Osteocyte (in vitro differentiated cells): ENCODE data around the gene MTTP. TPM values are rescaled to one million over a fixed set of nuclear protein-coding genes. Genes with fewer than 3 reads are reported as not detected.
"Not testable (repeated sequence)": the region's sequence is repeated elsewhere in the genome, so short reads cannot be mapped to it uniquely, and the experiment has no call there.

Source experiments
- DNase-seq: peaks from one replicate; pipeline ENCODE4 v3.0.0; 2021; ENCODE audit warnings: mixed read lengths; ENCODE audit not compliant: unreplicated experiment; ENCODE audit errors: extremely low spot score
- H3K27ac Mint-ChIP-seq: one replicate; pipeline ENCODE4 v1.8.0; 2021; ENCODE audit warnings: mild to moderate bottlenecking, mixed read lengths; ENCODE audit not compliant: unreplicated experiment
- H3K27me3 Mint-ChIP-seq: one replicate; pipeline ENCODE4 v1.8.0; 2021; ENCODE audit warnings: mixed read lengths; ENCODE audit not compliant: unreplicated experiment
- H3K36me3 Mint-ChIP-seq: one replicate; pipeline ENCODE4 v1.8.0; 2021; ENCODE audit warnings: mixed read lengths; ENCODE audit not compliant: unreplicated experiment
- H3K4me1 Mint-ChIP-seq: one replicate; pipeline ENCODE4 v1.8.0; 2021; ENCODE audit warnings: mixed read lengths; ENCODE audit not compliant: unreplicated experiment
- H3K4me3 Mint-ChIP-seq: one replicate; pipeline ENCODE4 v1.8.0; 2021; ENCODE audit warnings: mild to moderate bottlenecking, moderate library complexity, mixed read lengths; ENCODE audit not compliant: unreplicated experiment
- H3K9me3 Mint-ChIP-seq: one replicate; pipeline ENCODE4 v1.8.0; 2021; ENCODE audit warnings: mixed read lengths; ENCODE audit not compliant: unreplicated experiment
- CTCF ChIP-seq: fragments of 200-600 bp; sonication (generic); IDR thresholded peaks from 2 replicates; pipeline ENCODE4 v1.5.0; 2021; ENCODE audit warnings: antibody characterized with exemption, mild to moderate bottlenecking, moderate library complexity
- long read RNA-seq: library from polyadenylated mRNA; unstranded; transcript quantifications from one replicate; pipeline ENCODE4 v2.0.0, GENCODE V29; 2021
- total RNA-seq: library from RNA; stranded (reverse); gene quantifications from 2 replicates; pipeline ENCODE4 v1.2.1, GENCODE V29; 2021

MTTP gene
- not detected in 2 replicates for total RNA-seq
- long read RNA-seq, result 0 reads

DNA sequence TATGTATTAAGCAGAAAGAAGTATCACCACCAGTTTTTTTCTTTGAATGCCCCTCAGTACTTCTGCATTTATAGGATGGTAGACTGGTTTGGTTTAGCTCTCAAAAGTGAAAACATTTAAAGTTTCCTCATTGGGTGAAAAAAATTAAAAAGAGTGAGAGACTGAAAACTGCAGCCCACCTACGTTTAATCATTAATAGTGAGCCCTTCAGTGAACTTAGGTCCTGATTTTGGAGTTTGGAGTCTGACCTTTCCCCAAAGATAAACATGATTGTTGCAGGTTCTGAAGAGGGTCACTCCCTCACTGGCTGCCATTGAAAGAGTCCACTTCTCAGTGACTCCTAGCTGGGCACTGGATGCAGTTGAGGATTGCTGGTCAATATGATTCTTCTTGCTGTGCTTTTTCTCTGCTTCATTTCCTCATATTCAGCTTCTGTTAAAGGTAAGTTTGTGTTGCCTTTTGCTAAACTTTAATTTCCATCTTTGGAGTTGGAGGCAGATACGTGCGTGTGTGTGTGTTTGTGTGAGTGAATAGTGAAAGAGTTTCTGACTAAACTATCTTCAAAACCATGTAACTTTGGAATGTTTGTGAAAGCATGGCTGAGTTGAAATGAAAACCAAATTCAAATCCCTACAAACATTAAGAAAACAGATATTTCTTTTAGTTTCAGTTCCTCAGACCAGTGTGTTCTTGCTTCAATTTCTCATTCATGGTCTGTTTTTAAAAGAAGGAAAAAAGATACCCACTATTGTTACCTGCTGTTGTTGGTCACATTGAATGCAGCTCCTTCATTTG, at the start of gene MTTP:
MTTP (plus strand) TSS at position 295 of the 795 bp plus-strand sequence; CDS start at position 381, 86 bp downstream.
- no peak within 1 kb of the TSS for H3K27ac Mint-ChIP-seq
- H3K36me3 Mint-ChIP-seq, result no peaks in the 10 kb centered on the region
- H3K4me1 Mint-ChIP-seq, result no peaks in the 10 kb centered on the region
- no peak within 1 kb of the TSS for H3K4me3 Mint-ChIP-seq
- H3K27me3 Mint-ChIP-seq, result peaks cover 51% of the 10 kb centered on the region
- TF ChIP-seq CTCF, result no peak
- no peaks in the 10 kb centered on the region for H3K9me3 Mint-ChIP-seq
- DNase-seq, result no peak

- H3K36me3 Mint-ChIP-seq, result no peaks in the 10 kb centered on the region
- H3K4me1 Mint-ChIP-seq, result no peaks in the 10 kb centered on the region
- no peak for TF ChIP-seq CTCF
- H3K27me3 Mint-ChIP-seq, result peaks cover 68% of the 10 kb centered on the region
- H3K4me3 Mint-ChIP-seq, result no peak overlapping the region
- DNase-seq, result no peak
- no peaks in the 10 kb centered on the region for H3K9me3 Mint-ChIP-seq
- H3K27ac Mint-ChIP-seq, result no peak overlapping the region
These were observed 45.4 kb upstream of the MTTP start for GRCh38 chr4:99529228-99529627.

DNA sequence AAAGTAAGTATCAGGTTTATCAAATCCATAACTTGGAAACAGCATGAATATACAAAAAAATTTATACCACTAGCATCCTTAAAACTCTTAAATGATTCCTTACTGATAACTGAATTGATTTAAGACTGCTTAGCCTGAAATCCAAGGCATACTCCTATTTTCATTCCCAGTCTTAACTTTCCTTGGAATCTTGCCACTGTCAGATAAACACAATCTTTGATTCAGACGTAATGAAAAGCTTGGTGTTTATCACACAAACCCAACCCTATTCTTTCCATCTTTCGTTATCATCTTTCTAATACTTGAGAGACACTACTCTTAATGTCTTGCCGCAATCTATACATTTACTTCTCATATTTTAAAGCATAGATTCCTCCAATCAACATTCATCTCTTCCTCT, 44.7 kb upstream of the MTTP start:
- DNase-seq, result no peak
- no peak overlapping the region for H3K27ac Mint-ChIP-seq
- TF ChIP-seq CTCF, result no peak
- peaks cover under 1% of the 10 kb centered on the region for H3K4me1 Mint-ChIP-seq
- H3K4me3 Mint-ChIP-seq, result no peak overlapping the region
- H3K27me3 Mint-ChIP-seq, result peaks cover 62% of the 10 kb centered on the region
- H3K9me3 Mint-ChIP-seq, result no peaks in the 10 kb centered on the region
- no peaks in the 10 kb centered on the region for H3K36me3 Mint-ChIP-seq

DNA sequence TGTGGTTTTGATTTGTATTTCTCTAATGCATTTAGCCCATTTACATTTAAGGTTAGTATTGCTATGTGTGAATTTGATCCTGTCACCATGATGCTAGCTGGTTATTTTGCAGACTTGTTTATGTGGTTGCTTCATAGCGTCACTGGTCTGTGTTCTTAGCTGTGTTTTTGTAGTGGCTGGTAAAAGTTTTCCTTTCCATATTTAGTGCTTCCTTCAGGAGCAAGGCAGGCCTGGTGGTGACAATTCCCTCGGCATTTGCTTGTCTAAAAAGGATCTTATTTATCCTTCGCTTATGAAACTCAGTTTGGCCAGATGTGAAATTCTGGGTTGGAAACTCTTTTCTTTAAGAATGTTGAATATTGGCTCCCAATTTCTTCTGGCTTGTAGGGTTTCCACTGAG, 39.9 kb upstream of the MTTP start:
- H3K4me3 Mint-ChIP-seq, H3K27ac Mint-ChIP-seq, DNase-seq, H3K9me3 Mint-ChIP-seq, H3K36me3 Mint-ChIP-seq: not testable (repeated sequence)
- Mint-ChIP-seq H3K4me1 (peaks cover 22% of the 10 kb centered on the region), H3K27me3 (peaks cover 26% of the 10 kb centered on the region)

GRCh38 chr4:99536271-99536670, 38.4 kb upstream of the MTTP start:
- no peak for DNase-seq
- H3K27me3 Mint-ChIP-seq, result peaks cover 14% of the 10 kb centered on the region
- H3K4me3 Mint-ChIP-seq, result no peak overlapping the region
- H3K4me1 Mint-ChIP-seq, result peaks cover 35% of the 10 kb centered on the region
- no peak for TF ChIP-seq CTCF
- H3K9me3 Mint-ChIP-seq, result no peaks in the 10 kb centered on the region
- no peaks in the 10 kb centered on the region for H3K36me3 Mint-ChIP-seq
- peak overlapping the region; percentile 2 for H3K27ac Mint-ChIP-seq
